Body of pancreas (tissue), 4 donors: Measurements from ENCODE around the gene C5AR2.

Experiments used
- POLR2A ChIP-seq, 3 donors: fragments of 450-650 bp; IDR thresholded peaks; one replicate each; pipeline ENCODE4 v1.6.1; 2016; ENCODE audit warnings: antibody characterized with exemption in 3 of 3, mild to moderate bottlenecking in 2 of 3
- TF ChIP-seq, protein P1 (sequence below), 7 experiments: fragments of 450-650 bp in 4 of 7; fragments of 200-600 bp in 3 of 7; sonication (generic) in 3 of 7; IDR thresholded peaks; one replicate each; pipeline ENCODE4 v1.5.1; 2016 to 2019; ENCODE audit warnings: antibody characterized with exemption in 7 of 7

GRCh38 chr19:47306303-47306702, 25.7 kb upstream of the C5AR2 start:
- TF ChIP-seq, protein P1, sequence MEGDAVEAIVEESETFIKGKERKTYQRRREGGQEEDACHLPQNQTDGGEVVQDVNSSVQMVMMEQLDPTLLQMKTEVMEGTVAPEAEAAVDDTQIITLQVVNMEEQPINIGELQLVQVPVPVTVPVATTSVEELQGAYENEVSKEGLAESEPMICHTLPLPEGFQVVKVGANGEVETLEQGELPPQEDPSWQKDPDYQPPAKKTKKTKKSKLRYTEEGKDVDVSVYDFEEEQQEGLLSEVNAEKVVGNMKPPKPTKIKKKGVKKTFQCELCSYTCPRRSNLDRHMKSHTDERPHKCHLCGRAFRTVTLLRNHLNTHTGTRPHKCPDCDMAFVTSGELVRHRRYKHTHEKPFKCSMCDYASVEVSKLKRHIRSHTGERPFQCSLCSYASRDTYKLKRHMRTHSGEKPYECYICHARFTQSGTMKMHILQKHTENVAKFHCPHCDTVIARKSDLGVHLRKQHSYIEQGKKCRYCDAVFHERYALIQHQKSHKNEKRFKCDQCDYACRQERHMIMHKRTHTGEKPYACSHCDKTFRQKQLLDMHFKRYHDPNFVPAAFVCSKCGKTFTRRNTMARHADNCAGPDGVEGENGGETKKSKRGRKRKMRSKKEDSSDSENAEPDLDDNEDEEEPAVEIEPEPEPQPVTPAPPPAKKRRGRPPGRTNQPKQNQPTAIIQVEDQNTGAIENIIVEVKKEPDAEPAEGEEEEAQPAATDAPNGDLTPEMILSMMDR (IDR thresholded peaks at IDR 0.05), result no peak
- no peak for TF ChIP-seq POLR2A (IDR thresholded peaks at IDR 0.05)
